ENCODE measurements around the gene CDKL5. TPM values are rescaled to one million over a fixed set of nuclear protein-coding genes. Genes with fewer than 3 reads are reported as not detected.
"Not testable (repeated sequence)": the region's sequence is repeated elsewhere in the genome, so short reads cannot be mapped to it uniquely, and the experiment has no call there.

CDKL5 gene
- total RNA-seq, 1 experiment from 2014 or later = 7.0 TPM

DNA sequence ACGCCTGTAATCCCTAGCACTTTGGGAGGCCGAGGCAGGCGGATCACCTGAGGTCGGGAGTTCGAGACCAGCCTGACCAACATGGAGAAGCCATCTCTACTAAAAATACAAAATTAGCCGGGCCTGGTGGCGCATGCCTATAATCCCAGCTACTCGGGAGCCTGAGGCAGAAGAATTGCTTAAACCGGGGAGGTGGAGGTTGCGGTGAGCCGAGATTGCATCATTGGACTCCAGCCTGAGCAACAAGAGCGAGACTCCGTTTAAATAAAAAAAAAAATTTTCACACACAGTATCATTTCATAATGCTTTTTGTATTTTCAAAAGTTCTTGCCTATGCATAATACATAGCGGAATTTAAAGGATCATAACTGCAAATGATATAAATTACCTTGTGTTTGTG lies 7.9 kb downstream of the CDKL5 start:
- DNase-seq; H3K27me3 ChIP-seq (ENCODE audit: control insufficient read depth, insufficient read depth, low read length); H3K36me3 ChIP-seq (replicated peaks; ENCODE audit: control insufficient read depth, insufficient read depth, low read length); H3K4me3 ChIP-seq (ENCODE audit: insufficient read depth, low read depth, low read length): not testable (repeated sequence)

GRCh38 chrX:18434896-18435295 lies 9.5 kb downstream of the CDKL5 start:
- no peak for DNase-seq
- H3K36me3 ChIP-seq (replicated peaks; ENCODE audit: control insufficient read depth, insufficient read depth, low read length) = no peaks in the 10 kb centered on the region
- no peak overlapping the region for H3K4me3 ChIP-seq (ENCODE audit: insufficient read depth, low read depth, low read length)
- H3K27me3 ChIP-seq (ENCODE audit: control insufficient read depth, insufficient read depth, low read length) = no peaks in the 10 kb centered on the region

DNA sequence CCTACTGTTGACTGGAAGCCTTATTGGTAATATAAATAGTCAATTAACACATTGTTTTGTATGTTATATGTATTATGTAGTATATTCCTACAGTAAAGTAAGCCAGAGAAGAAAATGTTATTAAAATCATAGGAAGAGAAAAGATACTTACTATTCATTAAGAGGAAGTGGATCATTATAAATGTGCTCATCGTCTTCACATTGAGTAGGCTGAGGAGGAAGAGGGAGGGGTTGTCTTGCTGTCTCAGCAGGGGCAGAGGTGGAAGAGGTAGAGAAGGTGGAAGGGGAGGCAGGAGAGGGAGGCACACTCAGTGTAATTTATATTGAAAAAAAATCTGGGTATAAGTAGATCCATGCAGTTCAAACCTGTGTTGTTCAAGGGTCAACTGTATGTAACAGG lies 10.6 kb downstream of the CDKL5 start:
- Histone ChIP-seq H3K36me3 (replicated peaks; ENCODE audit: control insufficient read depth, insufficient read depth, low read length) (no peaks in the 10 kb centered on the region), H3K4me3 (ENCODE audit: insufficient read depth, low read depth, low read length) (no peak overlapping the region), H3K27me3 (ENCODE audit: control insufficient read depth, insufficient read depth, low read length) (no peaks in the 10 kb centered on the region)
- no peak for DNase-seq

DNA sequence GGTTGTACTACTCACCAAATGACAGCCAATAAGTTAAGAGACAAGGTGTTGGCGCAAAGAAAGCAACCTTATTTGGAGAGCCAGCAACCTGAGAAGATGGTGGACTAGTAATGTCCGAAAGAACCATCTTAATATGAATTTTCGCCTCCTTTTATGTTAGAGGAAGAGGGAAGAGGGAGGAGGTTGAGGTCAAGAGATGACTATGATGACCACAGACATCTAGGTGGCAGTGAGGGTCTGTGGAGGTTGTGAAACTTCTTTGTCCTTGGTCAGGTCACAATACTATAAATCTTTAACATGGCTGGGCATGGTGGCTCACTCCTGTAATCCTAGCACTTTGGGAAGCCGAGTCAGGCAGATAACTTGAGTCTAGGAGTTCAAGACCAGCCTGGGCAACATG lies 15.4 kb downstream of the CDKL5 start:
- H3K4me3 ChIP-seq (ENCODE audit: insufficient read depth, low read depth, low read length) = no peak overlapping the region

GRCh38 chrX:18441780-18442367 lies 16.5 kb downstream of the CDKL5 start:
- Histone ChIP-seq H3K27me3 (ENCODE audit: control insufficient read depth, insufficient read depth, low read length) (no peaks in the 10 kb centered on the region), H3K4me3 (ENCODE audit: insufficient read depth, low read depth, low read length) (no peak overlapping the region), H3K36me3 (replicated peaks; ENCODE audit: control insufficient read depth, insufficient read depth, low read length) (no peaks in the 10 kb centered on the region)
- DNase-seq = peak; percentile 15

More for the DNA sequence above, 15.4 kb downstream of the CDKL5 start:
- H3K27me3 ChIP-seq (ENCODE audit: control insufficient read depth, insufficient read depth, low read length) = no peaks in the 10 kb centered on the region
- no peak for DNase-seq
- no peaks in the 10 kb centered on the region for H3K36me3 ChIP-seq (replicated peaks; ENCODE audit: control insufficient read depth, insufficient read depth, low read length)

DNA sequence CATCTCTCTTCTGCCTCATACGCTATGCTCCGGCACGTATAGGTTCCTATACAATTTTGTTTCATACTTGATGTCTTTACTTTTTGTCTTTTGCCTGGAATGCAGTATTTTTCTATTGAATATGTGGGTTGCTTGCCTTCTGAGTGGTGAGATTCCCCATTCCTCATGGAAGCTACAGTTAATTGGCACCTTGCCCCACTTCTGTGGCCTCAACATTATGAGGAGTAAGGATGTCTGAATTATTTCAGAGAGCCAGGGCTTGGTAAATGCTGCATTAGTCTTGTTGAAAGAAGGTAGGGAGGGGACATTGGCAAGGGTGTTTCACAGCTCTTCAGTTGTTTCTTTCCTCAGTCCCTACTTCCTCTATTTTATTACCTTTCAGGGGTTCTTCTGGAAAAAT lies 23.0 kb downstream of the CDKL5 start:
- Histone ChIP-seq H3K36me3 (replicated peaks; ENCODE audit: control insufficient read depth, insufficient read depth, low read length) (no peaks in the 10 kb centered on the region), H3K27me3 (ENCODE audit: control insufficient read depth, insufficient read depth, low read length) (no peaks in the 10 kb centered on the region)
- no peak for DNase-seq

DNA sequence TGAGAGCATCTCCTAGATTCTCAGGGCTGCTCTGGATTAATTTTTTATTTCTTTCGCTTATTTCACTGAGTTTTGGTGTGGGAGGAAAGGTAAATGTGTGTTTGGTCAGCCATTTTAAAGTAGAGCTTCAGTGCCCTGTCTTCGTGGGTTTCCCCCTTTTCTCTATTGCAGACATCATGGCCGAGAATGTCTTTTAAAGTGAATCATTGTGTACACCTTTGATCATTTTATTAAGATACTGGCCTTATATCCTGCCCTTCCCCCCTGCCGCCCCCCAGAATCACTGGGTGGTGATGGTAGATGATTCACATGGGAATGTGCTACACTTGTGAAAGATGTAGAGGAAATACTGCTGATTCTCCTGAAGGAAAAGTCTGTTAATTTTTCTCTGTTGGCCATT lies 23.8 kb downstream of the CDKL5 start:
- DNase-seq = no peak
- H3K4me3 ChIP-seq (ENCODE audit: insufficient read depth, low read depth, low read length) = no peak overlapping the region
- no peaks in the 10 kb centered on the region for H3K36me3 ChIP-seq (replicated peaks; ENCODE audit: control insufficient read depth, insufficient read depth, low read length)
- H3K27me3 ChIP-seq (ENCODE audit: control insufficient read depth, insufficient read depth, low read length) = no peaks in the 10 kb centered on the region

More for the DNA sequence above, 23.0 kb downstream of the CDKL5 start:
- H3K4me3 ChIP-seq (ENCODE audit: insufficient read depth, low read depth, low read length) = no peak overlapping the region

DNA sequence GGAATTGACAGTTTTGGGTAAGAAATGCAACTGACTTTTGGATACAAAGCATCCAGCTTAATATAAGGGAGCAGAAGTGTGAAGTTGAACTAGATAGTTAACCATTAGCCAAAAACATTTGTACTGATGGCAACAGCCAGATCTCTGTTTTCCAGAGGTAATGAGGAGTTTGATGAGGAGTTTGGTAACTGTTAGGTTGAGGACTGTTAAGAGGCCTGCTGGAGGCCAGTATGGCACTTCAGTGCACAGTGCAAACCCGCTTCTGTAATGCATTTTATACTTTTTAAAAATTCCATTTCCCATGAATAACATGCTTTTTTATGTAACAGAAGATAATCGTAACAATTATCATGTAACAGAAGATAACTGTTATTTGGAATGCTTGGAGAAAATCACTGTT lies 30.0 kb downstream of the CDKL5 start:
- DNase-seq = no peak
- H3K27me3 ChIP-seq (ENCODE audit: control insufficient read depth, insufficient read depth, low read length) = no peaks in the 10 kb centered on the region
- H3K4me3 ChIP-seq (ENCODE audit: insufficient read depth, low read depth, low read length) = no peak overlapping the region
- H3K36me3 ChIP-seq (replicated peaks; ENCODE audit: control insufficient read depth, insufficient read depth, low read length) = no peaks in the 10 kb centered on the region

GRCh38 chrX:18457000-18457399 lies 31.6 kb downstream of the CDKL5 start:
- no peak overlapping the region for H3K4me3 ChIP-seq (ENCODE audit: insufficient read depth, low read depth, low read length)
- DNase-seq = no peak
- H3K36me3 ChIP-seq (replicated peaks; ENCODE audit: control insufficient read depth, insufficient read depth, low read length) = no peaks in the 10 kb centered on the region
- H3K27me3 ChIP-seq (ENCODE audit: control insufficient read depth, insufficient read depth, low read length) = no peaks in the 10 kb centered on the region

DNA sequence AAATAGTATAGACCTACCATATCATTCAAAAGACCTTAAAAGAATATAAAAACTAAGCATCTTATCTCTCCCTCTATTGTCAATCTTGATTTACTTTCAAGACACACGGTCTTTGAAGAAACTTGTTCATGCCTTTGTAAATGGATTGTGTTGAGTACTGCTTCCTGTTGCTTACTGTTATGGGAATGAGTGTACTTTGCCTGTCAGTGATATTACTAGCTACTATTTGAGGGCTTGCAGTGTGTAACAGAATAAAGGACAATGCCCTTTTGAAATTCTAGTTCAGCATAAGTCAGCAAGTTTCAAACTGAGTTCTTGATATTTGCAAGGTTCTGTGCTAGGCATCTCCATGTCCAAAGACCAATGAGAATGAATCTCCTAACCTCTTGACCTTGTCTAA lies 36.0 kb downstream of the CDKL5 start:
- H3K36me3 ChIP-seq (replicated peaks; ENCODE audit: control insufficient read depth, insufficient read depth, low read length) = no peaks in the 10 kb centered on the region
- DNase-seq = no peak
- no peak overlapping the region for H3K4me3 ChIP-seq (ENCODE audit: insufficient read depth, low read depth, low read length)
- H3K27me3 ChIP-seq (ENCODE audit: control insufficient read depth, insufficient read depth, low read length) = no peaks in the 10 kb centered on the region

DNA sequence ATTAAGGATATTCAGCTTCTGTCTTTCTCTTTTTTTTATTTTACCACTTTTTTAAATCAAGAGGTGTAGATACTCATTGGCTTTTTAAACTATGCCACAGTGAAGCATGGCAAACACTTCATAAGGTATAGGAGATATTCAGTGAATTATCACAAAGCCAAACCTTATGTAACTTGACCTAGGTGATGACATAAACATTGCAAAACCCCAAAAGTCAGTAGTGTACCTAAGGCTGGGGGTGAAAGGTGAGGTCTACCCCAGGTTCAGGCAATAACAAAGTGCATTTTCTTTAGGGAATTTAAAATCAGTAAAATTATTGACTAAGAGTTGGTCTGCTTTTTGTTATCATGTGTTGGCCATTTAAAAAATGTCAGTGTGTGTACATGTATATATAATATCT lies 39.1 kb downstream of the CDKL5 start:
- no peak for DNase-seq
- H3K4me3 ChIP-seq (ENCODE audit: insufficient read depth, low read depth, low read length) = no peak overlapping the region
- no peaks in the 10 kb centered on the region for H3K36me3 ChIP-seq (replicated peaks; ENCODE audit: control insufficient read depth, insufficient read depth, low read length)
- no peaks in the 10 kb centered on the region for H3K27me3 ChIP-seq (ENCODE audit: control insufficient read depth, insufficient read depth, low read length)

DNA sequence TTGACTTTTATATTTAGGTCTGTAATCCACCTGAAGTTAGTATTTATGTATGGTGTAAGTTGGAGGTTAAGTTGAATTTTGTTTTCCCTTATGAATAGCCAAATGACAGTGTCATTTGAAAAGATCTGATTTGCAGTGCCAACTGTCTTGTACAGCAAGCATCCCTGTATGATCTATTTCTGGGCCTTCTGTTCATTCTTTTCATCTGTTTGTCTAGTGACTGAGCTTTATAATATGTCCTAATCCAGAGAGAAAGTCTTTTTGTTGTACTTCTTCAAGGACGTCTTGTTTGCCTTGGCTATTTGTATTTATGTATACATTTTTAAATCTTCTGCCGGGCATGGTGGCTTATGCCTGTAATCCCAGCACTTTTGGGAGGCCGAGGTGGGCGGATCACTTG lies 39.6 kb downstream of the CDKL5 start:
- Histone ChIP-seq H3K4me3 (ENCODE audit: insufficient read depth, low read depth, low read length) (no peak overlapping the region), H3K27me3 (ENCODE audit: control insufficient read depth, insufficient read depth, low read length) (no peaks in the 10 kb centered on the region), H3K36me3 (replicated peaks; ENCODE audit: control insufficient read depth, insufficient read depth, low read length) (no peaks in the 10 kb centered on the region)
- no peak for DNase-seq

DNA sequence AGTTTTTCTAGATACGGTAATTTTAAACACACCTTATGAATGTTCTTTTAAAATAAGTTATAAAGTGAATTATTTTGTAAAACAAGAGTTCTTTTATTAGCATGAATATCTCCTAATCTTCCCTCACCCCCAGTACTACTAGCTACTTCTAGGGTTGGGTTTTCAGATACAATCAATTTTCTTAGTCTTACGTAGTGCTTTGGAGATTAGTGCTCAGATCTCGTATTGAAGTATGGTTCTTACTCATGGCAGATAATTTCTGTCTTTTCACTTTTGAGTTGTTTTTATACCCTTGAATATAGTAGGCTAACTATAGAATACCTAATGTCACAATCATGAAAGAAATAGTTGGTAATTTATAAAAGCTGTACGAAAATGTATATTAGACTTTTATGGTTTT lies 43.2 kb downstream of the CDKL5 start:
- H3K4me3 ChIP-seq (ENCODE audit: insufficient read depth, low read depth, low read length) = no peak overlapping the region
- DNase-seq = no peak
- no peaks in the 10 kb centered on the region for H3K36me3 ChIP-seq (replicated peaks; ENCODE audit: control insufficient read depth, insufficient read depth, low read length)
- no peaks in the 10 kb centered on the region for H3K27me3 ChIP-seq (ENCODE audit: control insufficient read depth, insufficient read depth, low read length)

DNA sequence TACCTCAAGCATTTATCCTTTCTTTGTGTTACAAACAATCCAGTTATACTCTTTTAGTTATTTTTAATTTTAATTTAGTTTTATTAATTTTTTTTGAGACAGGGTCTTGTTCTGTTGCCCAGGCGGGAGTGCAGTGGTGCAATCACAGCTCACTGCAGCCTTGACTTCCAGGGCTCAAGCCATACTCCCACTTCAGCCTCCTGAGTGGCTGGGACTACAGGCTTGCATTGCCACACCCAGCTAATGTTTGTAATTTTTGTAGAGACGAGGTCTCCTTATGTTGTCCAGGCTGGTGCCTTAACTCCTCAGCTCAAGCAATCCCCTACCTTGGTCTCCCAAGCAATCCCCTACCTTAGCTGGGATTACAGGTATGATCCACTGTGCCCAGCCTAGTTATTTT lies 45.9 kb downstream of the CDKL5 start:
- Histone ChIP-seq H3K36me3 (replicated peaks; ENCODE audit: control insufficient read depth, insufficient read depth, low read length) (no peaks in the 10 kb centered on the region), H3K4me3 (ENCODE audit: insufficient read depth, low read depth, low read length) (no peak overlapping the region), H3K27me3 (ENCODE audit: control insufficient read depth, insufficient read depth, low read length) (no peaks in the 10 kb centered on the region)
- DNase-seq = no peak

DNA sequence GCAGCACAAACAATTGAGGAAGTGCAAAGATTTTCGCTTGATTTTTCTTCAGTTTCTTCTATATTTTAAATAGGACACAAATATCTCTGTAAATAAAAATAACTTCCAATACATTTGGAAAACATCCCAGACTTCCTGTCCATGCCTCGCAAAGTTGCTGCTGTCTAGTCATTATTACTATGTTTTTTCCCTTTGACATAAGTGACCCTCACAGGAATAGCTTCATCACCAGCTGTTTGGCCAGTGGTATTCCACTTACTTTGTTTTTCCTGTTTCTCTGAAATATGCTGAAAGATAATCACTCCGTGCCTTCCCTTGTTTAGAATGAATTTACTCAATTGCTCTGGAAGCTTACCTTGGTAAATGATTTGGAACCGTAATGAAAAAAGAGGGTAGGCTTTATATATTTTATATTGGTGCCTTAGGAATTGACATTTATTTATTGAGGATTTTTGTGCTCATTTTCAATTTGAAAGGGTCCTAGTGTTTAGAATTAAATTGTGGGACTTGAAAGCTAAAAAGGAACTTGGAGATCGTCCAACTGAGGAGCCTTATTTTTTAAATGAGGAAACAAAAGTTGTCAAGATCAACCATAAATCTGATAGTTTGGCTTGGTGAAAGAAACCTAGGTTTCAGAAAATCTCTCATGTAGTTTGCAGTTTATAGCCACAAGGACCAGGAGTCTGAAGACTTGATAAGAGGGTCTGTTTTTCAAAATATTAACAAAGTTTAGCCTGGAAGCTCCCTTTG lies 65.6 kb downstream of the CDKL5 start:
- no peaks in the 10 kb centered on the region for H3K36me3 ChIP-seq (replicated peaks; ENCODE audit: control insufficient read depth, insufficient read depth, low read length)
- H3K4me3 ChIP-seq (ENCODE audit: insufficient read depth, low read depth, low read length) = no peak overlapping the region
- H3K27me3 ChIP-seq (ENCODE audit: control insufficient read depth, insufficient read depth, low read length) = no peaks in the 10 kb centered on the region
- no peak for DNase-seq
